Left kidney (tissue), 1 donor: ENCODE data around the gene RAB39A. TPM values are rescaled to one million over a fixed set of nuclear protein-coding genes. Genes with fewer than 3 reads are reported as not detected.

Experiments used
- polyA plus RNA-seq: library from polyadenylated mRNA; unstranded; fragments of 120-200 nt; gene quantifications from one replicate; pipeline ENCODE4 v1.2.1, GENCODE V29; 2013; ENCODE audit not compliant: insufficient read length

The RAB39A gene
- polyA plus RNA-seq, 1 donor, result 1.2 TPM

Other genes with a start within 250 kb of the RAB39A start
- 0.27 TPM for gene SLN, start 216.4 kb upstream of the RAB39A start, polyA plus RNA-seq
- 21.1 TPM for gene SLC35F2, start 69.7 kb upstream of the RAB39A start, polyA plus RNA-seq
- 49.2 TPM for gene CUL5, start 80.5 kb downstream of the RAB39A start, polyA plus RNA-seq
- 110 TPM for gene ACAT1, start 193.1 kb downstream of the RAB39A start, polyA plus RNA-seq